Common myeloid progenitor, CD34-positive (primary cell): ENCODE measurements around the gene GLUL.
"Not testable (repeated sequence)": the region's sequence is repeated elsewhere in the genome, so short reads cannot be mapped to it uniquely, and the experiment has no call there.

Source experiments
- CTCF ChIA-PET: fragments of 350-600 bp; sonication (Branson Sonifier 250); formaldehyde crosslinking; loops from one replicate; lab custom pipeline; 2021; ENCODE audit warnings: antibody characterized with exemption; lab: Charles Lee
- POLR2A ChIA-PET: fragments of 350-600 bp; sonication (Branson Sonifier 250); formaldehyde crosslinking; loops from one replicate; lab custom pipeline; 2021; ENCODE audit warnings: antibody characterized with exemption; lab: Charles Lee
- DNase-seq, 3 donors: peaks; one replicate each; pipeline versions ENCODE4 v3.0.0 to v3.0.0-alpha.2; 2013
- H3K27ac ChIP-seq, 2 experiments: 1 replicate in 1 of 2; 2 replicates in 1 of 2; pipeline ENCODE4 v1.7.0; 2013; ENCODE audit warnings: inconsistent platforms in 2 of 2, low read length in 2 of 2, mild to moderate bottlenecking in 2 of 2, low read depth in 1 of 2, moderate library complexity in 1 of 2; ENCODE audit not compliant: severe bottlenecking in 2 of 2, insufficient read depth in 1 of 2, poor library complexity in 1 of 2
- H3K27me3 ChIP-seq, 5 experiments: replicated peaks in 2 of 5; 1 replicate in 3 of 5; 2 replicates in 2 of 5; pipeline versions ENCODE4 v1.6.1 to v1.7.0; 2013; ENCODE audit warnings: low read length in 4 of 5, mild to moderate bottlenecking in 2 of 5, moderate library complexity in 2 of 5, inconsistent platforms in 1 of 5; ENCODE audit not compliant: insufficient read depth in 5 of 5, control insufficient read depth in 4 of 5
- H3K36me3 ChIP-seq, 4 experiments: 1 replicate in 2 of 4; 2 replicates in 2 of 4; pipeline versions ENCODE4 v1.6.1 to v1.7.0; 2013; ENCODE audit warnings: low read length in 3 of 4, control low read depth in 1 of 4, mild to moderate bottlenecking in 1 of 4; ENCODE audit not compliant: control insufficient read depth in 4 of 4, insufficient read depth in 4 of 4
- H3K4me1 ChIP-seq, 4 experiments: 1 replicate in 3 of 4; 2 replicates in 1 of 4; pipeline versions ENCODE4 v1.6.1 to v1.7.1; 2013; ENCODE audit warnings: low read length in 3 of 4, mild to moderate bottlenecking in 3 of 4, control low read depth in 1 of 4, inconsistent platforms in 1 of 4, moderate library complexity in 1 of 4; ENCODE audit not compliant: control insufficient read depth in 4 of 4, insufficient read depth in 4 of 4; ENCODE audit errors: control extremely low read depth in 1 of 4
- H3K4me3 ChIP-seq, 7 experiments: 1 replicate in 4 of 7; 2 replicates in 3 of 7; pipeline versions ENCODE4 v1.5.1 to v1.7.0; 2013; ENCODE audit warnings: mild to moderate bottlenecking in 7 of 7, low read length in 6 of 7, moderate library complexity in 6 of 7, inconsistent platforms in 2 of 7, low read depth in 2 of 7, control low read depth in 1 of 7; ENCODE audit not compliant: insufficient read depth in 4 of 7, control insufficient read depth in 1 of 7; ENCODE audit errors: extremely low read depth in 1 of 7
- H3K9me3 ChIP-seq, 5 experiments: 1 replicate in 4 of 5; 2 replicates in 1 of 5; pipeline versions ENCODE4 v1.6.1 to v1.7.1; 2013; ENCODE audit warnings: low read length in 4 of 5, mild to moderate bottlenecking in 2 of 5, inconsistent platforms in 1 of 5, low read depth in 1 of 5, moderate library complexity in 1 of 5; ENCODE audit not compliant: control insufficient read depth in 4 of 5, insufficient read depth in 2 of 5; ENCODE audit errors: control extremely low read depth in 1 of 5
- WGBS: methylation state at CpG from one replicate; pipeline ENCODE4 v1.1.5; 2013; ENCODE audit not compliant: insufficient coverage; 5-methylcytosine and 5-hydroxymethylcytosine counted together

The GLUL gene

GRCh38 chr1:182340233-182341058 lies 51.1 kb downstream of the GLUL start:
- CTCF ChIA-PET = interaction anchor here (1.6 kb wide), 1 partner anchor 22 kb away, joined by 3 read pairs; no protein-coding TSS in a partner anchor

GRCh38 chr1:182339684-182340083 lies 51.9 kb downstream of the GLUL start:
- ChIA-PET POLR2A (no interaction called here), CTCF (no interaction called here)
- WGBS = 98% methylated on average over 6 of the region's 8 CpGs
- Histone ChIP-seq H3K4me1 (peaks cover 0 to 4% (median 1%) of the 10 kb centered on the region in 4 experiments), H3K36me3 (no peaks in the 10 kb centered on the region), H3K4me3 (no peak overlapping the region), H3K9me3 (no peaks in the 10 kb centered on the region), H3K27me3 (no peaks in the 10 kb centered on the region), H3K27ac (no peak overlapping the region)
- no peak for DNase-seq

More at GRCh38 chr1:182340233-182341058, 51.1 kb downstream of the GLUL start:
- no peak for DNase-seq
- Histone ChIP-seq H3K27me3 (no peaks in the 10 kb centered on the region), H3K36me3 (no peaks in the 10 kb centered on the region), H3K4me3 (no peak overlapping the region), H3K4me1 (peaks cover 0 to 3% (median 0%) of the 10 kb centered on the region in 4 experiments), H3K9me3 (no peaks in the 10 kb centered on the region), H3K27ac (no peak overlapping the region)
- 81% methylated on average over 9 of the region's 10 CpGs for WGBS
- POLR2A ChIA-PET = no interaction called here

- CTCF ChIA-PET = no interaction called here
- 96% methylated on average over 12 of the region's 13 CpGs for WGBS
Observed at GRCh38 chr1:182338806-182339370, 52.7 kb downstream of the GLUL start.

GRCh38 chr1:182337736-182338571 lies 53.6 kb downstream of the GLUL start:
- 97% methylated on average over 3 of the region's 10 CpGs for WGBS
- Histone ChIP-seq H3K9me3 (no peaks in the 10 kb centered on the region), H3K4me3 (no peak overlapping the region), H3K36me3 (no peaks in the 10 kb centered on the region), H3K27me3 (no peaks in the 10 kb centered on the region), H3K4me1 (peaks cover 0 to 6% (median 4%) of the 10 kb centered on the region in 4 experiments), H3K27ac (peak overlapping the region in 1 of 2 experiments; percentile 65)
- POLR2A ChIA-PET = no interaction called here
- CTCF ChIA-PET = interaction anchor here (1.2 kb wide), 1 partner anchor 51 kb away, joined by 3 read pairs; no protein-coding TSS in a partner anchor
- no peak for DNase-seq

More at GRCh38 chr1:182338806-182339370, 52.7 kb downstream of the GLUL start:
- Histone ChIP-seq H3K27me3 (no peaks in the 10 kb centered on the region), H3K36me3 (no peaks in the 10 kb centered on the region), H3K4me1 (peaks cover 0 to 4% (median 3%) of the 10 kb centered on the region in 4 experiments), H3K9me3 (no peaks in the 10 kb centered on the region), H3K27ac (no peak overlapping the region), H3K4me3 (no peak overlapping the region)
- POLR2A ChIA-PET = no interaction called here
- DNase-seq = peak in 1 of 3 donors; percentile 15

- H3K27ac ChIP-seq = no peak overlapping the region
- no peak overlapping the region for H3K4me3 ChIP-seq
- CTCF ChIA-PET = no interaction called here
- H3K9me3 ChIP-seq = no peaks in the 10 kb centered on the region
- DNase-seq = peak in 2 of 3 donors; percentile 6 to 21
- H3K4me1 ChIP-seq = peaks cover 0 to 6% (median 4%) of the 10 kb centered on the region in 4 experiments
- WGBS = 64% methylated on average over 11 of the region's 16 CpGs
- POLR2A ChIA-PET = interaction anchor here (0.6 kb wide), 1 partner anchor 680 kb away, joined by 3 read pairs; no protein-coding TSS in a partner anchor
- H3K27me3 ChIP-seq = no peaks in the 10 kb centered on the region
- no peaks in the 10 kb centered on the region for H3K36me3 ChIP-seq
Observed at GRCh38 chr1:182335771-182336566, 55.6 kb downstream of the GLUL start.

GRCh38 chr1:182333071-182333571 lies 58.5 kb downstream of the GLUL start:
- POLR2A ChIA-PET, CTCF ChIA-PET, H3K36me3 ChIP-seq, H3K9me3 ChIP-seq, H3K4me3 ChIP-seq, H3K27ac ChIP-seq, H3K27me3 ChIP-seq, DNase-seq, H3K4me1 ChIP-seq: not testable (repeated sequence)
- 80% methylated on average over 1 of the region's 5 CpGs for WGBS
